KMS-11 (cell line): ENCODE data around the gene AIDA.
A peak's percentile ranks its signal among the peaks of the same experiment; 100 is the strongest.

Experiments
- H2AFZ ChIP-seq: fragments of 200-600 bp; sonication (generic); 2 replicates; pipeline ENCODE4 v1.6.1; 2016; ENCODE audit warnings: antibody characterized with exemption, mixed run types, low read depth
- H3K27ac ChIP-seq: fragments of 200-600 bp; sonication (generic); 2 replicates; pipeline ENCODE4 v1.6.1; 2016; ENCODE audit warnings: mild to moderate bottlenecking, mixed run types
- H3K27me3 ChIP-seq: fragments of 200-600 bp; sonication (generic); 2 replicates; pipeline ENCODE4 v1.6.1; 2017; ENCODE audit warnings: mild to moderate bottlenecking, low read depth, mixed run types, moderate library complexity; ENCODE audit not compliant: insufficient read depth
- H3K36me3 ChIP-seq: fragments of 200-600 bp; sonication (generic); 2 replicates; pipeline ENCODE4 v1.6.1; 2017; ENCODE audit warnings: mild to moderate bottlenecking, mixed run types; ENCODE audit not compliant: insufficient read depth
- H3K4me1 ChIP-seq: fragments of 200-600 bp; sonication (generic); 2 replicates; pipeline ENCODE4 v1.6.1; 2016; ENCODE audit warnings: mild to moderate bottlenecking, low read depth, mixed run types; ENCODE audit not compliant: poor library complexity, severe bottlenecking
- H3K4me2 ChIP-seq: fragments of 200-600 bp; sonication (generic); 2 replicates; pipeline ENCODE4 v1.7.0; 2016; ENCODE audit warnings: mild to moderate bottlenecking, mixed run types
- H3K4me3 ChIP-seq: fragments of 200-600 bp; sonication (generic); IDR thresholded peaks from 2 replicates; pipeline ENCODE4 v1.6.1; 2017; ENCODE audit warnings: low read depth, low read length, mixed read lengths; ENCODE audit not compliant: insufficient read depth
- H3K79me2 ChIP-seq: fragments of 200-600 bp; sonication (generic); 2 replicates; pipeline ENCODE4 v1.6.1; 2016; ENCODE audit warnings: low read depth, mixed run types; ENCODE audit not compliant: insufficient read depth
- H3K9ac ChIP-seq: fragments of 200-600 bp; sonication (generic); 2 replicates; pipeline ENCODE4 v1.6.1; 2016; ENCODE audit warnings: mild to moderate bottlenecking, mixed run types
- H4K20me1 ChIP-seq: fragments of 200-600 bp; sonication (generic); 2 replicates; pipeline ENCODE4 v1.6.1; 2016; ENCODE audit warnings: mild to moderate bottlenecking, mixed run types; ENCODE audit not compliant: insufficient read depth
- TF ChIP-seq, protein P1 (sequence below): fragments of 200-600 bp; sonication (generic); conservative IDR thresholded peaks from 2 replicates; pipeline ENCODE4 v1.6.1; 2017; ENCODE audit warnings: low read depth, mild to moderate bottlenecking, antibody characterized with exemption, low read length, moderate library complexity, mixed read lengths

Gene AIDA

DNA sequence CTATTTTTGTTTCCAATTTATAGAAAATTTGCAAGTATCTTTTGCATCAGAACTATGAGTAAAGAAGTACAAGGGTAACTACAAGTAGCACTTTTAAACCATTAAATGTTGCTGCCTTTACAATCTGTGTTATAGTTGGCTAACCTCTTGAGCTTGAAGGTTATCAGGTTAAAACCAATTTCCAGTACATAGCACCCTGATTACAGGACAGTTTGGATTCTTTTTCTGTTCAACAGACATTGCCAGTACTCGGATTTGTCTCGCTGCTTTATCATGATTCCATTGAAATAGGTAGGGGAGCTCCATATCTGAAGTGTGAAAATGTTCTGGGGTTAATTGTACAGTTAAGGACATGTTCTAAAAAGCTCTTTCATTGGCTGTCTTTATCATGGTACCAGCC is 54.4 kb downstream of the AIDA start:
- no peak overlapping the region for H3K9ac ChIP-seq
- H3K79me2 ChIP-seq = no peaks in the 10 kb centered on the region
- no peak overlapping the region for H3K4me2 ChIP-seq
- peaks cover 6% of the 10 kb centered on the region; the same call in 1 of the 2 replicates for H3K36me3 ChIP-seq
- no peak overlapping the region for H2AFZ ChIP-seq
- no peak overlapping the region for H3K27ac ChIP-seq
- H3K4me3 ChIP-seq = no peak overlapping the region
- H3K27me3 ChIP-seq = no peaks in the 10 kb centered on the region
- H4K20me1 ChIP-seq = peaks cover 9% of the 10 kb centered on the region; the same call in 1 of the 2 replicates
- peaks cover 29% of the 10 kb centered on the region for H3K4me1 ChIP-seq
- TF ChIP-seq, protein P1, sequence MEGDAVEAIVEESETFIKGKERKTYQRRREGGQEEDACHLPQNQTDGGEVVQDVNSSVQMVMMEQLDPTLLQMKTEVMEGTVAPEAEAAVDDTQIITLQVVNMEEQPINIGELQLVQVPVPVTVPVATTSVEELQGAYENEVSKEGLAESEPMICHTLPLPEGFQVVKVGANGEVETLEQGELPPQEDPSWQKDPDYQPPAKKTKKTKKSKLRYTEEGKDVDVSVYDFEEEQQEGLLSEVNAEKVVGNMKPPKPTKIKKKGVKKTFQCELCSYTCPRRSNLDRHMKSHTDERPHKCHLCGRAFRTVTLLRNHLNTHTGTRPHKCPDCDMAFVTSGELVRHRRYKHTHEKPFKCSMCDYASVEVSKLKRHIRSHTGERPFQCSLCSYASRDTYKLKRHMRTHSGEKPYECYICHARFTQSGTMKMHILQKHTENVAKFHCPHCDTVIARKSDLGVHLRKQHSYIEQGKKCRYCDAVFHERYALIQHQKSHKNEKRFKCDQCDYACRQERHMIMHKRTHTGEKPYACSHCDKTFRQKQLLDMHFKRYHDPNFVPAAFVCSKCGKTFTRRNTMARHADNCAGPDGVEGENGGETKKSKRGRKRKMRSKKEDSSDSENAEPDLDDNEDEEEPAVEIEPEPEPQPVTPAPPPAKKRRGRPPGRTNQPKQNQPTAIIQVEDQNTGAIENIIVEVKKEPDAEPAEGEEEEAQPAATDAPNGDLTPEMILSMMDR = no peak

DNA sequence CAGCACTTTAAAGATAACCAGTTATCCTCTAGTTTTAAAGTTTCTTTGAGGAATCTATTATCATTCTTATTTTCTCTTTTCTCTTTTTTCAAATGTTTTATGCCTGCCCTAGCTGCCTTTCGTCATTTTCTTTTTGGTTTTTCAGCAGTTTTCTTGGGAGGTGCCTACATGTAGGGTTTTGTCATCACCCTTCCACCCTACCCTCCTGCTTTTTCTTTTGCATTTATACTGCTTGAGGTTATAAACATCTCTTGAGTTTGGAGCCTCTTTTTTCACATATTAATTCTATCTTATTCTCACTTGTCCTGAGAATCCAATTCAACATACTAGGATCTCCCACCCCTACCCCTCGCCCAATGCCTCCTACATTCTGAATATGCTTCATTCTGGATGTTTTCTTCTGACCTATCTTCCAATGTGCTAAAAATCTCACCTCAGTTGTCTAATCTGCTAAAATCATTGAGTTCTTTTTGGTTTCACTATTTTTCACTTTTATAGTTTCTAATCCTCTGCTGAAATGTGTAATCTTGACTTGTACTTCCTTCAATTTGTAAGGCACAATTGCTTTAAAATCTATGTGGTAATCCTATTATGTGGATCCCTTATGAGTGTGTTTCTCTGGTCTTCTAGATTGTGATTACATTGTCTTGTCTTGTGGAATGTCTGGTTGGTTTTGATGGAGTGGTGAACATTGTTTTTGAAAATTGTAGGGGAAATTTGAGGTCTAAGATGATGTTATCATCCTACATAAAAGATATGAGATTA is 55.7 kb downstream of the AIDA start:
- no peaks in the 10 kb centered on the region for H3K79me2 ChIP-seq
- no peak overlapping the region for H3K9ac ChIP-seq
- no peak overlapping the region for H3K27ac ChIP-seq
- peaks cover 6% of the 10 kb centered on the region; the same call in 1 of the 2 replicates for H3K36me3 ChIP-seq
- H3K4me1 ChIP-seq = peaks cover 43% of the 10 kb centered on the region
- no peak overlapping the region for H3K4me2 ChIP-seq
- no peak overlapping the region for H2AFZ ChIP-seq
- H3K27me3 ChIP-seq = no peaks in the 10 kb centered on the region
- TF ChIP-seq, protein P1 = no peak
- peaks cover 10% of the 10 kb centered on the region; the same call in 1 of the 2 replicates for H4K20me1 ChIP-seq
- H3K4me3 ChIP-seq = no peak overlapping the region

DNA sequence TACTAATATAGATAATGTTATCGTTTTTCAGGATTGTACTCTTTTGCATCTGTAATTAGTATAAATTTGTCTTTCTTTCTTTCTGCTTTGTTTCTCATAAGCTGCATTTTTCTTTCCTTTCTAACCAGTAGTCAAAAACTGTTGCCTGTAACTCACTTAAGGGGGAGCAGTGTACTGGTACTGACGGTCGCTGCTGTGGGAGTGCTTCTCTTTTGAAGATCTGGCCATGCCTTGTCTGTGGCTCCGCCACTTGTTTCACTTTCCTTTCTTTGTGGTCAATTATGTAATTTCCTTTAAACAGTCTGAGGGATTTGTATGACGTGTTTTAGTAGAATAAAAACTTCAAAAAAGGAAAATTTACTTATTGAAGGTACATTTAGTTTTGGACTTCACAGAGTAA is 57.4 kb downstream of the AIDA start:
- TF ChIP-seq, protein P1 = no peak; the same call in 1 of the 2 replicates
- Histone ChIP-seq H3K36me3 (0 out of 2 replicates have a peak, but pooled peaks cover 6% of the 10 kb centered on the region), H3K4me3 (no peak overlapping the region), H2AFZ (no peak overlapping the region), H3K9ac (no peak overlapping the region), H3K27ac (no peak overlapping the region), H3K27me3 (no peaks in the 10 kb centered on the region), H3K4me1 (peaks cover 45% of the 10 kb centered on the region), H3K4me2 (peak overlapping the region; percentile 66), H4K20me1 (peaks cover 10% of the 10 kb centered on the region; the same call in 1 of the 2 replicates), H3K79me2 (no peaks in the 10 kb centered on the region)

DNA sequence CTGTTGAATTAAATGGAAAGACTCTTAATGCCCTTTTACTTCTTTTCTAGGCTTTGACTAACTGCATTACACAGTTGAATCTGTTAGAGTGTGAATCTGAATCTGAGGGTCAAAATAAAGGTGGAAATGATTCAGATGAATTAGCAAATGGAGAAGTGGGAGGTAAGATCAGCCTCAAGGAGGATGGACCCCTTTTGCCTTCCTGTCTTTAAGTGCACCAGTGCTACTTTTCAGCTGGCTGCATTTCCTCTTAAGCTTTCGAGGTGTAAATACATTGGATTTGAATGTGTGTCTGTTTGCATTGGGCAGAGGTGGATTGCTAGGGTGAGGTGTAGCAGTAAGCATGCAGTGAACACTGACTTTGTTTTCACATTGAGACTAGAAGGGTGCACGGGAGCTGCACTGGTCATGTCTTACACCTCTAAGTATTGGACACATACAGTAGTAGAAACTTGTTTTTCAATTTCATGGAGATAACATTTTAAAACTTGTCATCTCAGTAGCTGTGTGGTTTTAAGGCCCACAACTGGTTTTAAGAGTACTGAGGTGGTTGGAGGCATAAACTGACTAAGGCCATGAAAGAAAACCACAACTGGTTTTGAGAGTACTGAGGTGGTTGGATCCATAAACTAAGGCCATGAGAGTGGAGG is 59.0 kb downstream of the AIDA start:
- Histone ChIP-seq H2AFZ (no peak overlapping the region), H4K20me1 (peaks cover 10% of the 10 kb centered on the region; the same call in 1 of the 2 replicates), H3K9ac (no peak overlapping the region), H3K27ac (peak overlapping the region; percentile 21; the same call in 1 of the 2 replicates), H3K4me1 (peaks cover 45% of the 10 kb centered on the region), H3K4me2 (peak overlapping the region; percentile 43), H3K79me2 (no peaks in the 10 kb centered on the region), H3K36me3 (0 out of 2 replicates have a peak, but pooled peaks cover 6% of the 10 kb centered on the region), H3K27me3 (no peaks in the 10 kb centered on the region), H3K4me3 (no peak overlapping the region)
- TF ChIP-seq, protein P1 = no peak
